Testis (tissue), 3 donors: ENCODE data around the gene IGHMBP2. TPM values are rescaled to one million over a fixed set of nuclear protein-coding genes. Genes with fewer than 3 reads are reported as not detected.

Experiments used
- DNase-seq: peaks from one replicate; pipeline ENCODE4 v3.0.0-alpha.2; 2019
- H3K27ac ChIP-seq, 2 donors: fragments of 200-600 bp; sonication (generic); one replicate each; pipeline ENCODE4 v1.5.1; 2019
- H3K27me3 ChIP-seq: fragments of 200-600 bp; sonication (generic); one replicate; pipeline ENCODE4 v1.5.1; 2019
- H3K36me3 ChIP-seq: fragments of 200-600 bp; sonication (generic); one replicate; pipeline ENCODE4 v1.5.1; 2017; ENCODE audit warnings: low read depth; ENCODE audit errors: missing control alignments
- H3K4me1 ChIP-seq: fragments of 200-600 bp; sonication (generic); one replicate; pipeline ENCODE4 v1.5.1; 2019
- H3K4me3 ChIP-seq, 2 donors: fragments of 200-600 bp; sonication (generic); one replicate each; pipeline ENCODE4 v1.5.1; 2017 to 2019
- H3K9me3 ChIP-seq: fragments of 200-600 bp; sonication (generic); one replicate; pipeline ENCODE4 v1.5.1; 2017
- POLR2A ChIP-seq: fragments of 450-650 bp; IDR thresholded peaks from one replicate; pipeline ENCODE4 v1.6.1; 2017; ENCODE audit warnings: antibody characterized with exemption, mild to moderate bottlenecking, moderate library complexity
- whole genome bisulfite sequencing, 2 donors: methylation state at CpG; one replicate each; pipeline ENCODE4 v1.1.5; 2018; 5-methylcytosine and 5-hydroxymethylcytosine counted together
- intact Hi-C: fragments of 100-400 bp; cut with DNase I; formaldehyde crosslinking; loops from one replicate; pipeline ENCODE4 v1.15.1; 2023; ENCODE audit warnings: low total_unique reads
- polyA plus RNA-seq: library from polyadenylated mRNA; stranded (reverse); fragments of 350-450 nt; fragmentation: Illumina TruSeq; extraction: RNeasy Lipid Tissue Mini Kit (QIAGEN cat#74804); gene quantifications from one replicate; pipeline ENCODE4 v1.2.3, GENCODE V29; 2014; ENCODE audit warnings: low read depth, low replicate concordance; ENCODE audit not compliant: insufficient read depth
- total RNA-seq, 2 donors: library from RNA; depleted of rRNA; stranded (reverse); fragments of >200 nt; gene quantifications; one replicate each; pipeline ENCODE4 v1.2.3, GENCODE V29; 2016
- TF ChIP-seq, protein P1 (sequence below), 3 experiments: fragments of 450-650 bp in 2 of 3; fragments of 200-600 bp in 1 of 3; sonication (generic) in 1 of 3; IDR thresholded peaks; one replicate each; pipeline ENCODE4 v1.5.1; 2016 to 2019; ENCODE audit warnings: antibody characterized with exemption in 3 of 3, mild to moderate bottlenecking in 2 of 3, moderate library complexity in 1 of 3

The IGHMBP2 gene
- total and polyA plus RNA-seq, 3 donors from 2014 or later = 42.6 to 68.9 (median 47.1) TPM

DNA sequence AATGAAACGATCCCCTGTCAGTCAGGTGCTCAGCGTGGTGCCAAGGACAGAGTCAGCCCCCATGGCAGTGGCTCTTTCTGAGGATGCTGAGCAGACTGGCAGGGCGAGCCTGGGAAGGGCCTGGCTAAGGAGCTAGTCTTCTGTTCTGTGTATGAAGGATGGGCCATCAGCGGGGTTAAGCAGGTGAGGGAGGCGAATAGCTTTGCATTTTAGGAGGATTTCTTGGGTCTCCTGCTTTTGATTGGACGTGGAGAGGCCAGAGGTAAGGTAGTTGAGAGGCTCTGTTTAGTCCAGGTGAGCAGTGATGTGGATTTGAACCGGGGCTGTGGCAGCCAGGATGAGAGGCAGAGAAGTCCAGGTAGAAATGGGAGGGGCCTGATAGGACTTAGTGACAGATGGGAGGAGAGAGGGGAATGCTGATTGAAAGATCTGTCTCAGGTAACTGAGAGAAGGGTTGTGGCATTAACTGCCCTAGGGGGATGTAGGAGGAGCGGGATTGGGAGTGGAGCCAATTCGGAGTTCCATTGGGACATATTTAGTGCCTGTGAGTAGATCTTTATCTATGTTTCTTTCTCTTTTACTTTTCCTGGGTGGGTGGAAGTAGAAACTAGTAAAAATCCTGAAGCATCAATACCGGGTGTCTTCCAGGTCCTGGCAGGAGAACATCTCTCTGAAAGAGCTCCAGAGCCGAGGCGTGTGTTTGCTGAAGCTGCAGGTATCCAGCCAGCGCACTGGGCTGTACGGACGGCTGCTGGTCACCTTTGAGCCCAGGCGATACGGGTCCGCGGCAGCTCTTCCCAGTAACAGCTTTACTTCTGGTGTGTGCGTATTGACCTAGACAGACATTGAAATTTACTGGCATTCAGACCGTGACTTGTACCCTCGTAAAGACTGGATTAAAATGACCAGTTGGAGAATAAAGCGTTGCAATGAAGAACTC, 2.0 kb downstream of the IGHMBP2 start:
- no peak overlapping the region for H3K4me3 ChIP-seq
- TF ChIP-seq, protein P1, sequence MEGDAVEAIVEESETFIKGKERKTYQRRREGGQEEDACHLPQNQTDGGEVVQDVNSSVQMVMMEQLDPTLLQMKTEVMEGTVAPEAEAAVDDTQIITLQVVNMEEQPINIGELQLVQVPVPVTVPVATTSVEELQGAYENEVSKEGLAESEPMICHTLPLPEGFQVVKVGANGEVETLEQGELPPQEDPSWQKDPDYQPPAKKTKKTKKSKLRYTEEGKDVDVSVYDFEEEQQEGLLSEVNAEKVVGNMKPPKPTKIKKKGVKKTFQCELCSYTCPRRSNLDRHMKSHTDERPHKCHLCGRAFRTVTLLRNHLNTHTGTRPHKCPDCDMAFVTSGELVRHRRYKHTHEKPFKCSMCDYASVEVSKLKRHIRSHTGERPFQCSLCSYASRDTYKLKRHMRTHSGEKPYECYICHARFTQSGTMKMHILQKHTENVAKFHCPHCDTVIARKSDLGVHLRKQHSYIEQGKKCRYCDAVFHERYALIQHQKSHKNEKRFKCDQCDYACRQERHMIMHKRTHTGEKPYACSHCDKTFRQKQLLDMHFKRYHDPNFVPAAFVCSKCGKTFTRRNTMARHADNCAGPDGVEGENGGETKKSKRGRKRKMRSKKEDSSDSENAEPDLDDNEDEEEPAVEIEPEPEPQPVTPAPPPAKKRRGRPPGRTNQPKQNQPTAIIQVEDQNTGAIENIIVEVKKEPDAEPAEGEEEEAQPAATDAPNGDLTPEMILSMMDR (IDR thresholded peaks at IDR 0.05) = no peak
- TF ChIP-seq POLR2A = no peak
- no peaks in the 10 kb centered on the region for H3K27me3 ChIP-seq
- no peaks in the 10 kb centered on the region for H3K36me3 ChIP-seq
- DNase-seq = no peak
- no peak overlapping the region for H3K27ac ChIP-seq
- intact Hi-C loops = loop anchor here (10.0 kb wide), 1 partner anchor 99 kb away; no protein-coding TSS in a partner anchor
- WGBS, 2 donors = 77 to 84% methylated on average over 23 of the region's 23 CpGs
- H3K9me3 ChIP-seq = no peaks in the 10 kb centered on the region
- peaks cover 15% of the 10 kb centered on the region for H3K4me1 ChIP-seq

DNA sequence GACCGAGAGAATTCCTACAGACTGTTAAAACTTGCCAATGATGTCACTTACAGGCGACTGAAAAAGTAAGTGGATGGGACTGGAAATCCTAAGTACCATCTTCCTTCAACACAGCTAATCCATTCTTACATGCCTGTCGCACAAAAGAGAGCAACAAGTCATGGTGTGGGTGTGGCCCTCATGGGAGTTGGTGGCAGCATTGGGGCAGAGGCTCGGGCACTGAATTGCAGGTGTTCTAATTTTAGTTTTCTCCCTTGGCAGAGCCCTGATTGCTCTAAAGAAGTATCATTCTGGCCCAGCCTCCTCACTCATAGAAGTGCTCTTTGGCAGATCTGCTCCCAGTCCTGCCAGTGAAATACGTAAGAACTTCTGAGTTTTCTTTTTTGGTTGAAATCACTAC, 4.6 kb downstream of the IGHMBP2 start:
- TF ChIP-seq, protein P1 (IDR thresholded peaks at IDR 0.05) = no peak
- no peak for TF ChIP-seq POLR2A
- no peaks in the 10 kb centered on the region for H3K9me3 ChIP-seq
- H3K36me3 ChIP-seq = no peaks in the 10 kb centered on the region
- peaks cover 10% of the 10 kb centered on the region for H3K4me1 ChIP-seq
- intact Hi-C loops = loop anchor here (10.0 kb wide), 1 partner anchor 97 kb away; no protein-coding TSS in a partner anchor
- H3K4me3 ChIP-seq = no peak overlapping the region
- no peaks in the 10 kb centered on the region for H3K27me3 ChIP-seq
- 83 to 95% methylated on average over 5 of the region's 5 CpGs for WGBS, 2 donors
- H3K27ac ChIP-seq = no peak overlapping the region
- no peak for DNase-seq

DNA sequence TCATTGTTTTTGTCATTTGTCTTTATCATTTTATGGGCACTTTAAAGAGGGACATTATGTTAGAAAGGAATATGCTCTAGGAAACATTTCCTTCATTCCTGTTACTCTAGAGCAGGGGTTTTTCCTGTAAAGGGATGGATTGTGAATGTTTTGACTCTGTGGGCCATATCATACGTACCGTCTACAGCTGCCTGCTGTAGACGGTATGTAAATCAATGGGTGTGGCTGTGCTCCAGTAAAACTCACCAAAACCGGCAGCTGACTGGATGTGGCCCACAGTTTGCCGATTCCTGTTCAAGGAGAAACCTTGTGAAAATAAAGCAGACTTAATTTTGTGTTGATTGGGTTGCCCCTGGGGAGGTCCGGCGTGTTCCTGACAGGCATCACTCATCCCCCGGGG, 7.3 kb downstream of the IGHMBP2 start:
- DNase-seq = no peak
- H3K27me3 ChIP-seq = no peaks in the 10 kb centered on the region
- TF ChIP-seq, protein P1 (IDR thresholded peaks at IDR 0.05) = no peak
- TF ChIP-seq POLR2A = no peak
- 78 to 80% methylated on average over 8 of the region's 8 CpGs for WGBS, 2 donors
- no peaks in the 10 kb centered on the region for H3K36me3 ChIP-seq
- no peaks in the 10 kb centered on the region for H3K9me3 ChIP-seq
- H3K4me3 ChIP-seq = no peak overlapping the region
- no peaks in the 10 kb centered on the region for H3K4me1 ChIP-seq
- intact Hi-C loops = no loop called here
- no peak overlapping the region for H3K27ac ChIP-seq

DNA sequence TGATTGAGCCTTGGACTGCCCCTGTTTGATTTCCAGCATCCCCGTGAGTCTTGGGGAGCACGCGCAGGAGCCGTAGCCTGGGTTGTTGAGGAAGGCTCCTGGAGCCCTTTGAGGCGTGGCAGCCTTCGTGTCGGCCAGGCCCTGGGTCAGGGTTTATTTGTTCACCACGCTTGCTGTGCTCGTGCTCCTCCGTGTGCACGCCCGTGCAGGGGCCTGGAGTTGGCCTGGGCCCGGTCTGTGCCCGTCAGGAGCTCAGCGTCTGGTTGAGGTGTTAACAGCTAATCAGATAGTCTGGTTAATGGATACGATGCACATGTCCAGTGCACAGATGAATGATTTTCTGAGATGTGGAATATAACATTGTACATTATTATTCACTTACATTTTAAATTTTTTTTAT, 8.0 kb downstream of the IGHMBP2 start:
- Histone ChIP-seq H3K27me3 (no peaks in the 10 kb centered on the region), H3K9me3 (no peaks in the 10 kb centered on the region), H3K4me1 (no peaks in the 10 kb centered on the region), H3K36me3 (no peaks in the 10 kb centered on the region), H3K4me3 (no peak overlapping the region), H3K27ac (no peak overlapping the region)
- intact Hi-C loops = no loop called here
- no peak for DNase-seq
- TF ChIP-seq, protein P1 (IDR thresholded peaks at IDR 0.05) = no peak
- no peak for TF ChIP-seq POLR2A
- WGBS, 2 donors = 92 to 96% methylated on average over 14 to 16 of the region's 16 CpGs
